GM10266 (cell line): ENCODE measurements around the gene ALK.

Experiments
- DNase-seq: peaks from one replicate; pipeline ENCODE4 v3.0.0; 2012; ENCODE audit errors: extremely low spot score
- TF ChIP-seq, protein P1 (sequence below): IDR thresholded peaks from 2 replicates; pipeline ENCODE4 v1.5.1; 2012; ENCODE audit warnings: mild to moderate bottlenecking, low read depth; ENCODE audit not compliant: control insufficient read depth, insufficient read depth; ENCODE audit errors: missing control alignments

Gene ALK

DNA sequence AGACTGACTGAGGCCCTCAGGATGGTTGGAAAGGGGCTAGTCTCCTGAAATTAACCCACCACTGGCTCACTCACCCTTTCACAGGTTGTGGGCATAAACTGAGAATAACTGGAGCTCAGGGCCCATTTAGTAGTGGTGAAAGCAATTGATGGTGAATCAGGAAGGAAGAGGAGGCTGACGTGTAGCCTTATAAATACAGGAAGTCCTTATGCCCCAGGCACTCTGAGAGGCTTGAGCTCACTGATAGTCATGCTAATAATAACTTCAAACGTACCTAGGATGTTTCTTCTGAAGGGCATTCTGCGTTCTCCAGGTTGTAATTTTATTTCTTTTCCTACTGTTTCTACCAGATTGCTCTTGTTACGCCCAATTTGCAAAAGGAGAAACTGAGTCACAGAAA is 477.8 kb downstream of the ALK start:
- DNase-seq: no peak
- TF ChIP-seq, protein P1, sequence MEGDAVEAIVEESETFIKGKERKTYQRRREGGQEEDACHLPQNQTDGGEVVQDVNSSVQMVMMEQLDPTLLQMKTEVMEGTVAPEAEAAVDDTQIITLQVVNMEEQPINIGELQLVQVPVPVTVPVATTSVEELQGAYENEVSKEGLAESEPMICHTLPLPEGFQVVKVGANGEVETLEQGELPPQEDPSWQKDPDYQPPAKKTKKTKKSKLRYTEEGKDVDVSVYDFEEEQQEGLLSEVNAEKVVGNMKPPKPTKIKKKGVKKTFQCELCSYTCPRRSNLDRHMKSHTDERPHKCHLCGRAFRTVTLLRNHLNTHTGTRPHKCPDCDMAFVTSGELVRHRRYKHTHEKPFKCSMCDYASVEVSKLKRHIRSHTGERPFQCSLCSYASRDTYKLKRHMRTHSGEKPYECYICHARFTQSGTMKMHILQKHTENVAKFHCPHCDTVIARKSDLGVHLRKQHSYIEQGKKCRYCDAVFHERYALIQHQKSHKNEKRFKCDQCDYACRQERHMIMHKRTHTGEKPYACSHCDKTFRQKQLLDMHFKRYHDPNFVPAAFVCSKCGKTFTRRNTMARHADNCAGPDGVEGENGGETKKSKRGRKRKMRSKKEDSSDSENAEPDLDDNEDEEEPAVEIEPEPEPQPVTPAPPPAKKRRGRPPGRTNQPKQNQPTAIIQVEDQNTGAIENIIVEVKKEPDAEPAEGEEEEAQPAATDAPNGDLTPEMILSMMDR: no peak

DNA sequence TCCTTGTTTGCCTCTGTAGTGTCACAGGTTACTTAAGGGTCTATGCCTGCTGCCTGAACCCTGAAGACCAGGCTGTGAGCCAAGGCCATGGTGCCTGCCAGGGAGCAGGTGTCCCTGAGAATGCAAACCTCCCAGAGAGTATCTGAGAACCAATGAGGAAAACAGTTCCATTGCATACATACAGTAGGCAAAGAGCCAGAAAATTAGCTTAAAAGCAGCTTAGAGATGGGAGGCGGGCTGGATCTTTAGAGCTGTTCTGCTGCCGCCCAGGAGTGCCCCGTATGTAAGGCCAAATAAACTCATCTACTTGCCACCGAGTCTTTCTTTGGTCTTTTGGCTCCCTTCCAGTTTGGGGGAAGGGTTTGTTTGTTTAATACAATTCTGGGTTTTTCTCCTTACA is 478.2 kb downstream of the ALK start:
- no peak for DNase-seq
- TF ChIP-seq, protein P1: no peak

DNA sequence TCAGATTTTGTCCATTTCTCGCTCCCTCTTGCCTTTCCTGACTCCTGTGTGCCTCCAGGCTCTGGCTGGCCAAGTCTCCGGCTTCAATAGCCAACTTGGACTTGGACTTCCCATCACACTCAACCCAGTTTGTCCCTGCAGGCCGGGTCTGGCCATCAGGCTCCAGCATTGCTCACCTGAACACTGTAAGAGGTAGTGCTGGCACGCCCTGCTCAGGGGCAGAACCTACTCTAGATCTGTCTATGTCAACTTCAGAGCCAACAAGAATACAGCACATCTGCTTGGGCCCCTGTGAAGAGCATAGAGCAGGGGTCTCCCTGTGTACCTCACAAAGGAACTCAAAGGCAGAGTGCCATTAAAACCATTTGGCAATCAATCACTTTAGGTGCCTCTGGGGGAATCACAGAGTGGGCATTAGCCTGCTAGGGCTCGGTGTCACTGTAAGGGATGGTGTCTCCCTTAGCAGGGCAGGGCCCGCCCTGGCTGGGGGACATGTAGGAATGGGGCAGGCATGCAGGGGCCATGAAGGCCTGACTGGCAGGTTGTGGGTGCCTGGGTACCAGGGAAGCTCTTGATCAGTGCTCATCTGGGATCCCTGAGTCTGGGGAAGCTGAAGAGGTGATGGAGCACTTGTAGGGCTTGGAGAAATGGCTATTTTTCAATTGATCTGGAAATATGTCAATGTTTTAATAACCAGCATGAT is 480.3 kb downstream of the ALK start:
- no peak for DNase-seq

DNA sequence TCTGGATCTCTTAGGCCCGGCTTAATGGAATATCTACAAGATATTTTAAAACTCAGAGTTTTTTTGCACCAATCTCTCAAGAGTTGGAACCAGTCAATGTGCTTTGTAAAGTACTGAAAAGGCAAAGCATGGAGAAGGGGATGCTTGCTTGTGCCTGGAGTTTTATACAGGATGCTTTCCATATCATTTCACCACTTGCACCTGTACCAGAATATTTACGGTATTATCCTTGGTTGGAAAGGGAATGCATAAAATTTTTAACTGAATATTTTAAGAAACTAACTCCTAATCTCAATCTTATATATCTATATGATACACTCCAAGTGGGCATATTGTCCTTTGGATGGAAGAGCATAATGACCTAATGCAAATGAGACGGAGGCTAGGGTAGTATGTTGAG is 487.5 kb downstream of the ALK start:
- DNase-seq: no peak
- TF ChIP-seq, protein P1: no peak

More for the DNA sequence above, 480.3 kb downstream of the ALK start:
- TF ChIP-seq, protein P1: no peak

DNA sequence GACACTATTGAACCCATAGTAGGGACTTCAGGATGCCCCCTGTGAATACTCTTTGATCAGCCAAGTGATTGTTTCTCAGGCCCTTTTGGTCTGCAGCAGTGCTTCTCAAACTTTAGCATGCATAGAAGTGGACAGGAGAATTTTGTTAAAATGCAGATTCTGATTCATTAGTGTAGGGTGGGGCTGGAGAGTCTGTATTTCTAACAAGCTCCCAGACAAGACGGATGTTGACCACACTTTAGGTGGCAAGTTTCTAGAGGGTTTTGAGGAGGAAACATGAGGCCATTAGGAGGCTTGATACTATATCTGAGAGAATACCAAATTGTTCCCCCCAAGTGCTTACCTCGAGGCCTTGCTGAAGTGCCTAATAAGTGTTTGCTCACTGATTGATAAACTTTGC is 488.3 kb downstream of the ALK start:
- DNase-seq: no peak
- TF ChIP-seq, protein P1: no peak

DNA sequence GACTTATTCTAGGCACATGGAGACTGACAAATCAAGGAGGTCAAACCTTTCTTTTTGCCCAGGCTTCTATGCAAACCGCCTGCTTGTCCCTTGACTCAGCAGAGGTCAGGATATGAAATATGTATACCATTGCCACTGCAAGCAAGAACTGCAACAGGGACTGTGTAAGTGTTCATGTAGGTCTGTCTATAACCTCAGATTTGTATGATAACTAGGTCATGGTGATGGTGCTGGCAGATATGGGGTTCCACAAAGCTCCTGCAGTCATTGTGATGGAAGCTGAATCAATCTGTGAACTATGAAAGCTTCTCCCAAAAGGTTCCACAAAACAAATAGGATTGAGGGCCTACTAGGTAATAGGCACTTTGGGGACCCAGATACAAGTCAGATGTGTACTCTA is 489.9 kb downstream of the ALK start:
- TF ChIP-seq, protein P1: no peak
- no peak for DNase-seq

DNA sequence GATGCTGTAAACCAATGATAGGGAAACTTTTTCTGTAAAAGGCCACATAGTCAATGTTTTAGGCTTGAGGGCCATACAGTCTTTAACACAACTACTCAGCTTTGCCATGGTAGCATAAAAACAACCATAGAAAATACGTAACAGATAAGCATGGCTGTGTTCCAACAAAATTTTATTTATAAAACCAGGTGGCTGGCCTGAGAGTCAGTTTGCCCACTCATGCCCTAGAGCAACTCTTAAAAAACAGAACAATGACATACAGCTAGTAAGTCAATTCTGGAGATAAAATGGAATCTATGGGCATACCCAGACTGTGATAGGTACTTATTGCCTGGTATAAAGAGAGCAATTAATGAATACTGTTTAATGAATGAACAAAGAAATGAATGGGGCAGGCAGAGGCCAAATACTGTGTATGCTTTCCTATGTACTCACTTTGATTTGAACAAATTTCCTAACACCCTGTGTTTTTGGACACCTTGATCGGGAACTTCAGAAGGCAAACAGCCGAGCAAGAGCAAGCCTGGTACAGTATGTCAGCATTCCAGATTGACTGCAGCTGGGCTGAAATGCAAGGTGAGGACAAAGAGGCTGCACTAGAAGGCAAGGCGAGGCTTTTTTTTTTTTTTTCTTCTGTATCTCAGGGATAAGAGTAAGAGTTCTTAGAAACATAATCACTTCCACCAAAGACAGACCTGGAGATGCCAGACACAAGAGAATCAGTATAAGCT is 490.8 kb downstream of the ALK start:
- DNase-seq: no peak
- TF ChIP-seq, protein P1: no peak
